DND-41 (cell line): Measurements from ENCODE around the gene MCUB.

Experiments
- ATAC-seq: fragments of 200-7000 bp; cut with Tn5 transposase; 3 replicates; pipeline ENCODE4 v1.9.1; 2021; ENCODE audit warnings: low read depth; ENCODE audit not compliant: insufficient read depth
- DNase-seq: peaks from one replicate; pipeline ENCODE4 v3.0.0-alpha.2; 2020
- H2AFZ ChIP-seq: 2 replicates; pipeline ENCODE4 v1.6.0; 2012; ENCODE audit warnings: low read depth, low read length
- H3K27ac ChIP-seq: 2 replicates; pipeline ENCODE4 v1.5.1; 2012; ENCODE audit warnings: low read length, inconsistent platforms
- H3K27me3 ChIP-seq: fragments of 200-600 bp; sonication (generic); 2 replicates; pipeline ENCODE4 v1.6.0; 2012; ENCODE audit warnings: low read length, mild to moderate bottlenecking, inconsistent platforms; ENCODE audit not compliant: insufficient read depth, poor library complexity
- H3K36me3 ChIP-seq: 2 replicates; pipeline ENCODE4 v1.5.1; 2012; ENCODE audit warnings: low read length, inconsistent platforms; ENCODE audit not compliant: insufficient read depth
- H3K4me1 ChIP-seq: 2 replicates; pipeline ENCODE4 v1.5.1; 2012; ENCODE audit warnings: mild to moderate bottlenecking, low read length; ENCODE audit not compliant: insufficient read depth
- H3K4me2 ChIP-seq: 2 replicates; pipeline ENCODE4 v1.6.0; 2012; ENCODE audit warnings: mild to moderate bottlenecking, moderate library complexity, low read length, inconsistent platforms; ENCODE audit not compliant: insufficient read depth
- H3K4me3 ChIP-seq, 2 experiments: fragments of 200-600 bp in 1 of 2; shearing (Covaris generic) in 1 of 2; 2 replicates each; pipeline ENCODE4 v1.5.1; 2012 to 2016; ENCODE audit warnings: inconsistent platforms in 2 of 2, low read length in 2 of 2, mild to moderate bottlenecking in 2 of 2, low read depth in 1 of 2, moderate library complexity in 1 of 2
- H3K79me2 ChIP-seq: 2 replicates; pipeline ENCODE4 v1.6.0; 2012; ENCODE audit warnings: low read length, inconsistent platforms; ENCODE audit not compliant: insufficient read depth
- H3K9ac ChIP-seq: 2 replicates; pipeline ENCODE4 v1.6.0; 2012; ENCODE audit warnings: low read depth, mild to moderate bottlenecking, inconsistent platforms, low read length, moderate library complexity
- H3K9me3 ChIP-seq: 2 replicates; pipeline ENCODE4 v1.5.1; 2012; ENCODE audit warnings: low read length, moderate library complexity, mild to moderate bottlenecking, inconsistent platforms; ENCODE audit not compliant: insufficient read depth, severe bottlenecking
- H4K20me1 ChIP-seq: 2 replicates; pipeline ENCODE4 v1.6.0; 2012; ENCODE audit warnings: low read length; ENCODE audit not compliant: insufficient read depth
- EZH2 ChIP-seq: IDR thresholded peaks from 3 replicates; pipeline ENCODE4 v1.6.1; 2012; ENCODE audit warnings: borderline replicate concordance, low read depth, mild to moderate bottlenecking, moderate library complexity, low read length, inconsistent platforms; ENCODE audit not compliant: severe bottlenecking
- TF ChIP-seq, protein P1 (sequence below): IDR thresholded peaks from 2 replicates; pipeline ENCODE4 v1.5.1; 2012; ENCODE audit warnings: borderline replicate concordance, low read length, moderate library complexity, mild to moderate bottlenecking; ENCODE audit not compliant: poor library complexity, severe bottlenecking; ENCODE audit errors: extremely low read depth

The MCUB gene

DNA sequence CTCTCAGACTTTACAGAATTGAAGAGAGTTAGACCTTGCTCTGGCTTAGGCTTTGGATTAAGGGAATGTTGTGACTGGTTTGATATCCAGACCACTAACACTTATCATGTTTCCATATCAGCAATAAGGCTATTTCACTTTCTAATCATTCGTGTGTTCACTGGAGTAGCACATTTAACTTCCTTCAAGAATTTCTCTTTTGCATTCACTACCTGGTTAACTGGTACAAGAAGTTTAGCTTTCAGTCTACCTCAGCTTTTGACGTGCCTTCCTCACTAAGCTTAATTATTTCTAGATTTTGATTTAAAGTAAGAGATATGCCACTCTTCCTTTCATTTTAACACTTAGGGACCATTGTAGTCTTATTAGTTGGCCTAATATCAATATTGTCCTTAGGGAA lies 80.6 kb downstream of the MCUB start:
- Histone ChIP-seq H3K79me2 (peaks cover 23% of the 10 kb centered on the region), H3K4me1 (no peaks in the 10 kb centered on the region), H3K4me2 (no peak overlapping the region), H3K36me3 (no peaks in the 10 kb centered on the region; the same call in 1 of the 2 replicates), H3K9ac (no peak overlapping the region), H4K20me1 (no peaks in the 10 kb centered on the region; the same call in 1 of the 2 replicates), H3K27ac (no peak overlapping the region), H3K4me3 (no peak overlapping the region), H2AFZ (no peak overlapping the region), H3K9me3 (no peaks in the 10 kb centered on the region), H3K27me3 (no peaks in the 10 kb centered on the region)
- DNase-seq (no peak), ATAC-seq (no peak)
- TF ChIP-seq, protein P1, sequence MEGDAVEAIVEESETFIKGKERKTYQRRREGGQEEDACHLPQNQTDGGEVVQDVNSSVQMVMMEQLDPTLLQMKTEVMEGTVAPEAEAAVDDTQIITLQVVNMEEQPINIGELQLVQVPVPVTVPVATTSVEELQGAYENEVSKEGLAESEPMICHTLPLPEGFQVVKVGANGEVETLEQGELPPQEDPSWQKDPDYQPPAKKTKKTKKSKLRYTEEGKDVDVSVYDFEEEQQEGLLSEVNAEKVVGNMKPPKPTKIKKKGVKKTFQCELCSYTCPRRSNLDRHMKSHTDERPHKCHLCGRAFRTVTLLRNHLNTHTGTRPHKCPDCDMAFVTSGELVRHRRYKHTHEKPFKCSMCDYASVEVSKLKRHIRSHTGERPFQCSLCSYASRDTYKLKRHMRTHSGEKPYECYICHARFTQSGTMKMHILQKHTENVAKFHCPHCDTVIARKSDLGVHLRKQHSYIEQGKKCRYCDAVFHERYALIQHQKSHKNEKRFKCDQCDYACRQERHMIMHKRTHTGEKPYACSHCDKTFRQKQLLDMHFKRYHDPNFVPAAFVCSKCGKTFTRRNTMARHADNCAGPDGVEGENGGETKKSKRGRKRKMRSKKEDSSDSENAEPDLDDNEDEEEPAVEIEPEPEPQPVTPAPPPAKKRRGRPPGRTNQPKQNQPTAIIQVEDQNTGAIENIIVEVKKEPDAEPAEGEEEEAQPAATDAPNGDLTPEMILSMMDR: no peak
- TF ChIP-seq EZH2: no peak

- Histone ChIP-seq H2AFZ (no peak overlapping the region), H3K36me3 (no peaks in the 10 kb centered on the region), H3K4me3 (no peak overlapping the region), H3K9ac (no peak overlapping the region), H3K27me3 (no peaks in the 10 kb centered on the region), H3K79me2 (peaks cover 32% of the 10 kb centered on the region), H3K27ac (no peak overlapping the region), H4K20me1 (no peaks in the 10 kb centered on the region), H3K4me1 (peaks cover 18% of the 10 kb centered on the region), H3K9me3 (peaks cover 5% of the 10 kb centered on the region), H3K4me2 (no peak overlapping the region)
- TF ChIP-seq, protein P1: no peak
- no peak for TF ChIP-seq EZH2
- ATAC-seq: peak; percentile 8; the same call in 1 of the 3 replicates
- DNase-seq: no peak
Observed at GRCh38 chr4:109645874-109646710, 86.0 kb downstream of the MCUB start.

DNA sequence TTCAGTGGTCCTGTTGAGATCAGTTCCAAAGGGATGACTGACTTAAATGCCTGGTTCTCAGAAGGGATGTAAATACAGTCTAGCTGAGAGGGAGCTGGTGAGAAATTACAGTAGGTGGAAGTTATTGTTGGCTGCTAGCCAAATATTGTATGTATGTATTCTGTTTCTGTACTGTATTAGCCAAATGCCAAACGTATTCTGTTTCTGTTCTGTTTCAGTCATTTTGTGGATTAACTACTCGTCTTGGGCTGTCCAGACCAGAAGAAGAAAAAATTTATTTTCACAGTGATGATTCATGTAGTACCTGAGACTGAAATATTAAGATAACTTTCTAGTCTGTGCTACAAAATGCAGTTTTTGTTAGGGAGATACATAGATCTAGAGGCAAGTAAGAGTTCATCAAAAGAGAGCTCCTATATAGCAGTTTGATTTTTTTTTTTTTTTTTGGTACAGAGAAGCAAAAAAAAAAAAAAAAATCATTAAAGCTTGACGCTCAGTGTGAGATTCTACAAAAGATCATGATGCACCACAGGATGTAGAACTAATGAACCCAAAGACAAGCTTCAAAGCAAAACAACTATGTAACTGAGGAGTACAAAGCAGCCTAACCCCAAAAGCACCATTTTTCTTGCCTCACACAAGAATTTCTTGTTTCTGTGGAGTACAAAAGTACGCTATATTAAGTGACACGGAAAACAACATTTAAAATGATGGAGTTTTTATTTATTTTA lies 88.4 kb downstream of the MCUB start:
- DNase-seq (no peak), ATAC-seq (peak; percentile 84)
- Histone ChIP-seq H2AFZ (no peak overlapping the region), H3K27me3 (no peaks in the 10 kb centered on the region), H3K4me2 (no peak overlapping the region), H3K36me3 (peaks cover 6% of the 10 kb centered on the region; the same call in 1 of the 2 replicates), H3K4me3 (no peak overlapping the region), H3K79me2 (peaks cover 31% of the 10 kb centered on the region), H3K4me1 (peaks cover 18% of the 10 kb centered on the region), H3K9ac (no peak overlapping the region), H3K27ac (no peak overlapping the region; the same call in 1 of the 2 replicates), H3K9me3 (peaks cover 8% of the 10 kb centered on the region), H4K20me1 (no peaks in the 10 kb centered on the region)
- no peak for TF ChIP-seq EZH2
- TF ChIP-seq, protein P1: no peak
